Measurements from ENCODE around the gene C9orf43. TPM values are rescaled to one million over a fixed set of nuclear protein-coding genes. Genes with fewer than 3 reads are reported as not detected.
"Not testable (repeated sequence)": the region's sequence is repeated elsewhere in the genome, so short reads cannot be mapped to it uniquely, and the experiment has no call there.

C9orf43 gene
- total and polyA plus RNA-seq, 4 experiments from 2014 or later, result 0.41 to 0.87 (median 0.65) TPM

GRCh38 chr9:113375057-113376023, 35.2 kb upstream of the C9orf43 start:
- ChIA-PET POLR2A (ENCODE audit: partially characterized antibody) (interaction anchor here (0.6 to 2.3 kb wide), 6 partner anchors 11 to 100 kb away, joined by 3 to 18 read pairs (median 9); partner anchors contain the start of genes C9orf43, CDC26, POLE3 and PRPF4), CTCF (ENCODE audit: partially characterized antibody) (interaction anchor here (0.7 to 1.9 kb wide), 4 partner anchors 10 to 128 kb away, joined by 3 to 7 read pairs (median 4); partner anchors contain the start of gene ALAD)
- H3K36me3 ChIP-seq (ENCODE audit: insufficient read depth, low read length), result peaks cover 16% of the 10 kb centered on the region
- peak overlapping the region; percentile 27 to 92 for H3K4me3 ChIP-seq (ENCODE audit: low read length in 2 of 2)
- no peaks in the 10 kb centered on the region for H3K9me3 ChIP-seq (ENCODE audit: control insufficient read depth in 1 of 2, low read length in 2 of 2)
- Mint-ChIP-seq H3K27me3 (no peaks in the 10 kb centered on the region), H3K27ac (peak overlapping the region; percentile 64 to 91 (median 76)), H3K36me3 (peaks cover 3 to 16% of the 10 kb centered on the region in 2 donors), H3K4me1 (peaks cover 8 to 23% (median 13%) of the 10 kb centered on the region in 4 donors), H3K9me3 (no peaks in the 10 kb centered on the region), H3K4me3 (peak overlapping the region; percentile 79 to 91 (median 86))
- DNase-seq, result no peak
- no peak overlapping the region for H3K27ac ChIP-seq (ENCODE audit: low read depth, low read length)
- no peaks in the 10 kb centered on the region for H3K27me3 ChIP-seq (ENCODE audit: insufficient read depth, low read length)
- intact Hi-C loops (cut with micrococcal nuclease), result loop anchor here (1.0 to 10.0 kb wide), 3 partner anchors 35 to 151 kb away; partner anchors contain the start of genes C9orf43, FKBP15, POLE3 and SLC31A1
- peaks cover 13% of the 10 kb centered on the region for H3K4me1 ChIP-seq (ENCODE audit: insufficient read depth, low read length)

GRCh38 chr9:113376634-113377567, 33.6 kb upstream of the C9orf43 start, which contains the start of gene HDHD3:
Gene HDHD3 (minus strand): TSS chr9:113376986. CDS start chr9:113374354, 2,632 bp downstream.
- DNase-seq, result peak; percentile 78 to 81 (median 80)
- peaks cover 13% of the 10 kb centered on the region for H3K4me1 ChIP-seq (ENCODE audit: insufficient read depth, low read length)
- H3K9me3 ChIP-seq (ENCODE audit: control insufficient read depth in 1 of 2, low read length in 2 of 2), result no peaks in the 10 kb centered on the region
- Mint-ChIP-seq H3K9me3 (no peaks in the 10 kb centered on the region), H3K36me3 (peaks cover 3 to 16% of the 10 kb centered on the region in 2 donors), H3K4me1 (peaks cover 12 to 23% (median 17%) of the 10 kb centered on the region in 4 donors), H3K27ac (peak within 1 kb of the TSS; percentile 74 to 96 (median 89)), H3K4me3 (peak within 1 kb of the TSS; percentile 88 to 93 (median 90)), H3K27me3 (no peaks in the 10 kb centered on the region)
- H3K36me3 ChIP-seq (ENCODE audit: insufficient read depth, low read length), result peaks cover 16% of the 10 kb centered on the region
- peak within 1 kb of the TSS; percentile 57 to 92 for H3K4me3 ChIP-seq (ENCODE audit: low read length in 2 of 2)
- no peaks in the 10 kb centered on the region for H3K27me3 ChIP-seq (ENCODE audit: insufficient read depth, low read length)
- ChIA-PET POLR2A (ENCODE audit: partially characterized antibody) (interaction anchor here (1.0 to 2.3 kb wide), 12 partner anchors 10 to 205 kb away, joined by 3 to 19 read pairs (median 8); partner anchors contain the start of genes ALAD, BSPRY, C9orf43 and CDC26), CTCF (ENCODE audit: partially characterized antibody) (interaction anchor here (0.6 to 1.9 kb wide), 6 partner anchors 12 to 1450 kb away, joined by 3 to 11 read pairs (median 3); partner anchors contain the start of genes ALAD, CDC26, PRPF4 and WDR31)
- intact Hi-C loops (cut with micrococcal nuclease), result loop anchor here (1.0 to 10.0 kb wide), 5 partner anchors 24 to 152 kb away; partner anchors contain the start of genes ALAD, C9orf43, FKBP15 and POLE3
- peak within 1 kb of the TSS; percentile 66 for H3K27ac ChIP-seq (ENCODE audit: low read depth, low read length)

GRCh38 chr9:113379094-113379828, 31.3 kb upstream of the C9orf43 start:
- not testable (repeated sequence) for H3K27me3 ChIP-seq (ENCODE audit: insufficient read depth, low read length)
- peaks cover 12 to 23% (median 17%) of the 10 kb centered on the region in 4 donors for H3K4me1 Mint-ChIP-seq

GRCh38 chr9:113379829-113380210, 30.7 kb upstream of the C9orf43 start:
- peak overlapping the region in 1 of 7 donors; percentile 32 for H3K27ac Mint-ChIP-seq

More at GRCh38 chr9:113379094-113379828, 31.3 kb upstream of the C9orf43 start:
- H3K36me3 Mint-ChIP-seq; POLR2A ChIA-PET (ENCODE audit: partially characterized antibody); H3K27me3 Mint-ChIP-seq; DNase-seq; H3K9me3 ChIP-seq (ENCODE audit: control insufficient read depth in 1 of 2, low read length in 2 of 2); H3K4me3 Mint-ChIP-seq; CTCF ChIA-PET (ENCODE audit: partially characterized antibody); H3K27ac ChIP-seq (ENCODE audit: low read depth, low read length); H3K9me3 Mint-ChIP-seq; H3K4me3 ChIP-seq (ENCODE audit: low read length in 2 of 2); H3K36me3 ChIP-seq (ENCODE audit: insufficient read depth, low read length): not testable (repeated sequence)
- intact Hi-C loops (cut with micrococcal nuclease), result loop anchor here (10.0 kb wide), 1 partner anchor 154 kb away; the partner anchor contains the start of genes FKBP15 and SLC31A1
- H3K27ac Mint-ChIP-seq, result peak overlapping the region in 4 of 7 donors; percentile 37 to 52 (median 41)
- peaks cover 13% of the 10 kb centered on the region for H3K4me1 ChIP-seq (ENCODE audit: insufficient read depth, low read length)

GRCh38 chr9:113380869-113381378, 29.6 kb upstream of the C9orf43 start:
- Histone ChIP-seq H3K36me3 (ENCODE audit: insufficient read depth, low read length) (no peaks in the 10 kb centered on the region), H3K27me3 (ENCODE audit: insufficient read depth, low read length) (no peaks in the 10 kb centered on the region), H3K4me1 (ENCODE audit: insufficient read depth, low read length) (peaks cover 4% of the 10 kb centered on the region), H3K27ac (ENCODE audit: low read depth, low read length) (no peak overlapping the region), H3K4me3 (ENCODE audit: low read length in 2 of 2) (no peak overlapping the region), H3K9me3 (ENCODE audit: control insufficient read depth in 1 of 2, low read length in 2 of 2) (no peaks in the 10 kb centered on the region)
- Mint-ChIP-seq H3K4me1 (peaks cover 4 to 11% (median 7%) of the 10 kb centered on the region in 4 donors), H3K4me3 (no peak overlapping the region), H3K27ac (peak overlapping the region in 5 of 7 donors; percentile 9 to 63 (median 53)), H3K36me3 (no peaks in the 10 kb centered on the region), H3K9me3 (no peaks in the 10 kb centered on the region), H3K27me3 (no peaks in the 10 kb centered on the region)
- no peak for DNase-seq
- intact Hi-C loops (cut with micrococcal nuclease), result no loop called here
- ChIA-PET CTCF (ENCODE audit: partially characterized antibody) (no interaction called here), POLR2A (ENCODE audit: partially characterized antibody) (no interaction called here)

More at GRCh38 chr9:113379829-113380210, 30.7 kb upstream of the C9orf43 start:
- H3K4me1 ChIP-seq (ENCODE audit: insufficient read depth, low read length), result peaks cover 13% of the 10 kb centered on the region
- POLR2A ChIA-PET (ENCODE audit: partially characterized antibody); H3K36me3 ChIP-seq (ENCODE audit: insufficient read depth, low read length); H3K4me3 ChIP-seq (ENCODE audit: low read length in 2 of 2); H3K27me3 Mint-ChIP-seq; H3K27me3 ChIP-seq (ENCODE audit: insufficient read depth, low read length); H3K9me3 Mint-ChIP-seq; H3K36me3 Mint-ChIP-seq; CTCF ChIA-PET (ENCODE audit: partially characterized antibody); H3K27ac ChIP-seq (ENCODE audit: low read depth, low read length); H3K9me3 ChIP-seq (ENCODE audit: control insufficient read depth in 1 of 2, low read length in 2 of 2); DNase-seq: not testable (repeated sequence)
- intact Hi-C loops (cut with micrococcal nuclease), result loop anchor here (10.0 kb wide), 1 partner anchor 155 kb away; the partner anchor contains the start of genes FKBP15 and SLC31A1
- H3K4me3 Mint-ChIP-seq, result peak overlapping the region in 1 of 8 donors; percentile 40
- H3K4me1 Mint-ChIP-seq, result peaks cover 11 to 22% (median 16%) of the 10 kb centered on the region in 4 donors

GRCh38 chr9:113381441-113381840, 29.1 kb upstream of the C9orf43 start:
- H3K27ac ChIP-seq (ENCODE audit: low read depth, low read length); CTCF ChIA-PET (ENCODE audit: partially characterized antibody); H3K27me3 Mint-ChIP-seq; intact Hi-C loops (cut with micrococcal nuclease); POLR2A ChIA-PET (ENCODE audit: partially characterized antibody); H3K4me3 Mint-ChIP-seq; H3K36me3 ChIP-seq (ENCODE audit: insufficient read depth, low read length); H3K9me3 ChIP-seq (ENCODE audit: control insufficient read depth in 1 of 2, low read length in 2 of 2); H3K27me3 ChIP-seq (ENCODE audit: insufficient read depth, low read length); H3K4me3 ChIP-seq (ENCODE audit: low read length in 2 of 2); H3K36me3 Mint-ChIP-seq; DNase-seq; H3K9me3 Mint-ChIP-seq; H3K4me1 ChIP-seq (ENCODE audit: insufficient read depth, low read length): not testable (repeated sequence)
- peaks cover 4 to 11% (median 5%) of the 10 kb centered on the region in 4 donors for H3K4me1 Mint-ChIP-seq
- peak overlapping the region in 2 of 7 donors; percentile 47 to 66 for H3K27ac Mint-ChIP-seq

Data from CD4-positive, alpha-beta memory T cell (primary cell).